ENCODE data around the gene JOSD1. TPM values are rescaled to one million over a fixed set of nuclear protein-coding genes. Genes with fewer than 3 reads are reported as not detected.

The JOSD1 gene
- total RNA-seq, 1 donor from 2014 or later, result 47.1 TPM

GRCh38 chr22:38712486-38713207, 11.9 kb upstream of the JOSD1 start:
- no peak for DNase-seq

- no peak for DNase-seq
Observed at GRCh38 chr22:38710866-38711265, 10.1 kb upstream of the JOSD1 start.

GRCh38 chr22:38710351-38710750, 9.6 kb upstream of the JOSD1 start:
- DNase-seq, result no peak

GRCh38 chr22:38709306-38709705, 8.6 kb upstream of the JOSD1 start:
- DNase-seq, result no peak

GRCh38 chr22:38707984-38708383, 7.2 kb upstream of the JOSD1 start:
- DNase-seq, result no peak

GRCh38 chr22:38707346-38707745, 6.6 kb upstream of the JOSD1 start:
- DNase-seq, result no peak

GRCh38 chr22:38706901-38707195, 6.1 kb upstream of the JOSD1 start:
- DNase-seq, result no peak

- DNase-seq, result peak; percentile 66
Observed at GRCh38 chr22:38706101-38706900, 5.6 kb upstream of the JOSD1 start.

GRCh38 chr22:38705235-38706100, 4.7 kb upstream of the JOSD1 start, which contains the start of gene GTPBP1:
TSS of gene GTPBP1 (plus strand) at chr22:38705944. CDS start at chr22:38705956, 12 bp downstream.
- peak; percentile 100 for DNase-seq

GRCh38 chr22:38704654-38705234, 4.0 kb upstream of the JOSD1 start:
- DNase-seq, result peak; percentile 24

- DNase-seq, result no peak
Observed at GRCh38 chr22:38700270-38700788, 414 bp downstream of the JOSD1 start.

- peak; percentile 34 for DNase-seq
Observed at GRCh38 chr22:38699784-38700183, 959 bp downstream of the JOSD1 start.

- no peak for DNase-seq
Observed at GRCh38 chr22:38699143-38699542, 1.6 kb downstream of the JOSD1 start.

- no peak for DNase-seq
Observed at GRCh38 chr22:38698407-38699094, 2.2 kb downstream of the JOSD1 start.

GRCh38 chr22:38697425-38698089, 3.2 kb downstream of the JOSD1 start:
- no peak for DNase-seq

- no peak for DNase-seq
Observed at GRCh38 chr22:38696606-38697424, 3.9 kb downstream of the JOSD1 start.

- DNase-seq, result no peak
Observed at GRCh38 chr22:38694940-38695339, 5.8 kb downstream of the JOSD1 start.

GRCh38 chr22:38694049-38694448, 6.7 kb downstream of the JOSD1 start:
- no peak for DNase-seq

- no peak for DNase-seq
Observed at GRCh38 chr22:38689651-38690050, 11.1 kb downstream of the JOSD1 start.

- no peak for DNase-seq
Observed at GRCh38 chr22:38685761-38686160, 15.0 kb downstream of the JOSD1 start.

All from tongue (tissue), 2 donors.